IMR-90 (cell line): ENCODE data around the gene SLC12A7. TPM values are rescaled to one million over a fixed set of nuclear protein-coding genes. Genes with fewer than 3 reads are reported as not detected.
A peak's percentile ranks its signal among the peaks of the same experiment; 100 is the strongest.

ENCODE experiments used
- ATAC-seq: fragments of 200-7000 bp; cut with Tn5 transposase; 2 replicates; pipeline ENCODE4 v1.9.1; 2020; ENCODE audit warnings: low read depth, mild to moderate bottlenecking, moderate library complexity
- BruUV-seq: library from RNA; stranded (reverse); fragments of 400-500 nt; replicated peaks from 2 replicates; lab custom pipeline; 2021; lab: Mats Ljungman, UMichigan
- CTCF ChIA-PET: fragments of 300-600 bp; formaldehyde crosslinking; extraction: SDS; loops from one replicate; lab custom pipeline; 2021; ENCODE audit warnings: antibody characterized with exemption; lab: Yijun Ruan, JAX
- POLR2A ChIA-PET: fragments of 300-600 bp; sonication (Branson Sonifier 250); formaldehyde crosslinking; loops from one replicate; lab custom pipeline; 2022; ENCODE audit warnings: antibody characterized with exemption; ENCODE audit not compliant: unreplicated experiment; lab: Charles Lee
- DNase-seq: peaks from one replicate; pipeline ENCODE4 v3.0.0; 2013
- H2AFZ ChIP-seq: replicated peaks from 2 replicates; pipeline ENCODE3; 2013; ENCODE audit warnings: low read length, mild to moderate bottlenecking; ENCODE audit not compliant: poor library complexity
- H2AK5ac ChIP-seq: 2 replicates; pipeline ENCODE4 v1.6.1; 2013; ENCODE audit warnings: low read depth, low read length, inconsistent platforms
- H2AK9ac ChIP-seq: replicated peaks from 2 replicates; pipeline ENCODE3; 2013; ENCODE audit warnings: mild to moderate bottlenecking, low read depth, low read length, moderate library complexity; ENCODE audit not compliant: poor library complexity
- H2BK120ac ChIP-seq: 2 replicates; pipeline ENCODE4 v1.6.1; 2013; ENCODE audit warnings: low read depth, low read length, inconsistent platforms
- H2BK15ac ChIP-seq: 3 replicates; pipeline ENCODE4 v1.6.1; 2013; ENCODE audit warnings: low read depth, low read length, inconsistent platforms
- H2BK20ac ChIP-seq: 2 replicates; pipeline ENCODE4 v1.6.1; 2013; ENCODE audit warnings: low read depth, mild to moderate bottlenecking, inconsistent platforms, low read length, moderate library complexity
- H2BK5ac ChIP-seq: 2 replicates; pipeline ENCODE4 v1.6.1; 2013; ENCODE audit warnings: mild to moderate bottlenecking, low read depth, low read length, inconsistent platforms; ENCODE audit not compliant: poor library complexity, severe bottlenecking
- H3K14ac ChIP-seq: replicated peaks from 2 replicates; pipeline ENCODE4 v1.6.1; 2013; ENCODE audit warnings: low read depth, low read length, inconsistent platforms
- H3K18ac ChIP-seq: 2 replicates; pipeline ENCODE4 v1.6.1; 2013; ENCODE audit warnings: low read depth, low read length, control low read depth
- H3K23ac ChIP-seq: 2 replicates; pipeline ENCODE4 v1.6.1; 2013; ENCODE audit warnings: low read depth, low read length, inconsistent platforms
- H3K27ac ChIP-seq: 2 replicates; pipeline ENCODE4 v1.5.1; 2013; ENCODE audit warnings: mild to moderate bottlenecking, control low read depth, low read length; ENCODE audit not compliant: insufficient read depth
- H3K27me3 ChIP-seq: 2 replicates; pipeline ENCODE4 v1.6.1; 2013; ENCODE audit warnings: low read length; ENCODE audit not compliant: control insufficient read depth, insufficient read depth
- H3K36me3 ChIP-seq: 2 replicates; pipeline ENCODE4 v1.6.1; 2013; ENCODE audit warnings: low read length, mixed read lengths; ENCODE audit not compliant: control insufficient read depth, insufficient read depth
- H3K4ac ChIP-seq: 2 replicates; pipeline ENCODE4 v1.6.1; 2013; ENCODE audit warnings: low read depth, low read length, inconsistent platforms
- H3K4me1 ChIP-seq: 2 replicates; pipeline ENCODE4 v1.6.1; 2013; ENCODE audit warnings: low read length, mixed read lengths; ENCODE audit not compliant: control insufficient read depth, insufficient read depth
- H3K4me2 ChIP-seq: 2 replicates; pipeline ENCODE4 v1.6.1; 2013; ENCODE audit warnings: low read depth, mild to moderate bottlenecking, control low read depth, low read length, moderate library complexity
- H3K4me3 ChIP-seq: 2 replicates; pipeline ENCODE4 v1.5.1; 2013; ENCODE audit warnings: low read depth, mild to moderate bottlenecking, control low read depth, low read length, moderate library complexity; ENCODE audit not compliant: insufficient read depth
- H3K56ac ChIP-seq: 2 replicates; pipeline ENCODE4 v1.6.1; 2013; ENCODE audit warnings: low read length, inconsistent platforms; ENCODE audit not compliant: insufficient read depth; ENCODE audit errors: extremely low read depth
- H3K79me1 ChIP-seq, 2 experiments: 2 replicates each; pipeline ENCODE4 v1.6.1; 2013; ENCODE audit warnings: low read length in 2 of 2, inconsistent platforms in 1 of 2, low read depth in 1 of 2
- H3K9ac ChIP-seq: 2 replicates; pipeline ENCODE4 v1.6.1; 2013; ENCODE audit warnings: low read depth, low read length, control low read depth
- H3K9me1 ChIP-seq: 2 replicates; pipeline ENCODE4 v1.6.1; 2013; ENCODE audit warnings: low read length, inconsistent platforms; ENCODE audit not compliant: insufficient read depth
- H3K9me3 ChIP-seq: 2 replicates; pipeline ENCODE4 v1.6.1; 2013; ENCODE audit warnings: low read length; ENCODE audit not compliant: control insufficient read depth, insufficient read depth
- H4K20me1 ChIP-seq: 2 replicates; pipeline ENCODE4 v1.6.1; 2013; ENCODE audit warnings: low read length, inconsistent platforms; ENCODE audit not compliant: insufficient read depth
- H4K5ac ChIP-seq: 2 replicates; pipeline ENCODE4 v1.6.1; 2013; ENCODE audit warnings: mild to moderate bottlenecking, low read depth, low read length, control low read depth
- H4K8ac ChIP-seq, 2 experiments: 2 replicates each; pipeline ENCODE4 v1.6.1; 2013; ENCODE audit warnings: low read depth in 2 of 2, low read length in 2 of 2, control low read depth in 1 of 2, inconsistent platforms in 1 of 2
- H4K91ac ChIP-seq: 2 replicates; pipeline ENCODE4 v1.6.1; 2013; ENCODE audit warnings: low read depth, low read length, inconsistent platforms; ENCODE audit not compliant: insufficient read depth
- CEBPB ChIP-seq: IDR thresholded peaks from 2 replicates; pipeline ENCODE4 v1.6.1; 2012; ENCODE audit warnings: low read depth, low read length, improper control_type of control experiment
- ELK1 ChIP-seq: fragments of 150-350 bp; IDR thresholded peaks from 2 replicates; pipeline ENCODE4 v1.6.1; 2016; ENCODE audit warnings: low read depth, mild to moderate bottlenecking, low read length, moderate library complexity, borderline replicate concordance
- FOS ChIP-seq: fragments of 150-350 bp; IDR thresholded peaks from 2 replicates; pipeline ENCODE4 v1.6.1; 2016; ENCODE audit warnings: low read depth, low read length
- MAFK ChIP-seq: IDR thresholded peaks from 2 replicates; pipeline ENCODE4 v1.6.1; 2012; ENCODE audit warnings: low read depth, low read length, improper control_type of control experiment
- MAZ ChIP-seq: IDR thresholded peaks from 2 replicates; pipeline ENCODE4 v1.6.1; 2012; ENCODE audit warnings: low read depth, mild to moderate bottlenecking, low read length, improper control_type of control experiment, moderate library complexity, borderline replicate concordance
- POLR2A ChIP-seq: IDR thresholded peaks from 2 replicates; pipeline ENCODE4 v1.6.1; 2012; ENCODE audit warnings: mild to moderate bottlenecking, low read depth, low read length
- RCOR1 ChIP-seq: IDR thresholded peaks from 2 replicates; pipeline ENCODE4 v1.6.1; 2012; ENCODE audit warnings: mild to moderate bottlenecking, low read length, improper control_type of control experiment; ENCODE audit not compliant: insufficient replicate concordance
- SMC3 ChIP-seq: fragments of 150-350 bp; IDR thresholded peaks from 2 replicates; pipeline ENCODE4 v1.6.1; 2016; ENCODE audit warnings: low read depth, mild to moderate bottlenecking, antibody characterized with exemption, low read length, moderate library complexity
- WGBS, 2 experiments: methylation state at CpG; one replicate each; pipeline versions ENCODE4 v1.1.5 to v1.1.7; 2013; ENCODE audit warnings: missing lambda C conversion rate in 2 of 2; ENCODE audit not compliant: insufficient read length in 1 of 2; ENCODE audit errors: extremely low coverage in 2 of 2; 5-methylcytosine and 5-hydroxymethylcytosine counted together
- dilution Hi-C: fragments of 300-500 bp; cut with HindIII; formaldehyde crosslinking; loops from one replicate; pipeline ENCODE4 v1.14.3; 2018; ENCODE audit warnings: low sequenced_read_pairs; ENCODE audit not compliant: unreplicated experiment
- in situ Hi-C: fragments of 300-500 bp; cut with MboI; formaldehyde crosslinking; loops from 3 replicates; pipeline ENCODE4 v1.14.3; 2019; ENCODE audit warnings: low sequenced_read_pairs, inconsistent platforms, mixed read lengths
- intact Hi-C: fragments of 100-400 bp; cut with micrococcal nuclease; formaldehyde crosslinking; loops from 2 replicates; pipeline ENCODE4 v1.10.0; 2022
- polyA plus RNA-seq, 3 experiments: library from polyadenylated mRNA; depleted of rRNA; stranded (reverse); fragments of >200 nt; gene quantifications; 2 replicates each; pipeline ENCODE4 v1.2.3, GENCODE V29; 2012; ENCODE audit warnings: low replicate concordance in 1 of 3
- total RNA-seq: library from RNA; depleted of rRNA; stranded (reverse); fragments of >200 nt; gene quantifications from 2 replicates; pipeline ENCODE4 v1.2.3, GENCODE V29; 2012
- TF ChIP-seq, protein P1 (sequence below): fragments of 150-350 bp; IDR thresholded peaks from 2 replicates; pipeline ENCODE4 v1.6.1; 2017; ENCODE audit warnings: mild to moderate bottlenecking, antibody characterized with exemption, low read length, low read depth

The SLC12A7 gene
- total and polyA plus RNA-seq, 2 of the 4 experiments (the other 2 are of a cell fraction) = 3.0 to 6.1 TPM

GRCh38 chr5:1003296-1003937 is 108.4 kb downstream of the SLC12A7 start:
- Histone ChIP-seq H2BK120ac (no peak overlapping the region), H2BK5ac (no peak overlapping the region), H2BK15ac (no peak overlapping the region), H3K18ac (no peak overlapping the region), H3K9me3 (no peaks in the 10 kb centered on the region), H4K5ac (no peak overlapping the region), H2AK5ac (no peak overlapping the region), H3K4me3 (no peak overlapping the region), H4K8ac (no peak overlapping the region), H2BK20ac (no peak overlapping the region), H4K20me1 (no peaks in the 10 kb centered on the region), H3K4me1 (peaks cover 3% of the 10 kb centered on the region; the same call in 1 of the 2 replicates), H3K4ac (no peak overlapping the region), H3K9me1 (no peaks in the 10 kb centered on the region), H3K14ac (no peak overlapping the region), H2AFZ (peak overlapping the region; percentile 32), H3K36me3 (no peaks in the 10 kb centered on the region), H3K27me3 (peaks cover 68% of the 10 kb centered on the region), H3K23ac (no peak overlapping the region), H3K9ac (no peak overlapping the region), H4K91ac (no peak overlapping the region), H2AK9ac (no peak overlapping the region), H3K4me2 (no peak overlapping the region), H3K56ac (no peak overlapping the region), H3K79me1 (no peaks in the 10 kb centered on the region), H3K27ac (no peak overlapping the region)
- ATAC-seq (no peak), DNase-seq (no peak)
- in situ Hi-C loops (no loop called here), intact Hi-C loops (loop anchor here (10.0 kb wide), 1 partner anchor 111 kb away; the partner anchor contains the start of gene SLC12A7), dilution Hi-C loops (no loop called here)
- TF ChIP-seq MAFK (no peak), ELK1 (no peak), POLR2A (no peak), FOS (no peak), MAZ (no peak), SMC3 (no peak), CEBPB (no peak), RCOR1 (no peak)
- TF ChIP-seq, protein P1, sequence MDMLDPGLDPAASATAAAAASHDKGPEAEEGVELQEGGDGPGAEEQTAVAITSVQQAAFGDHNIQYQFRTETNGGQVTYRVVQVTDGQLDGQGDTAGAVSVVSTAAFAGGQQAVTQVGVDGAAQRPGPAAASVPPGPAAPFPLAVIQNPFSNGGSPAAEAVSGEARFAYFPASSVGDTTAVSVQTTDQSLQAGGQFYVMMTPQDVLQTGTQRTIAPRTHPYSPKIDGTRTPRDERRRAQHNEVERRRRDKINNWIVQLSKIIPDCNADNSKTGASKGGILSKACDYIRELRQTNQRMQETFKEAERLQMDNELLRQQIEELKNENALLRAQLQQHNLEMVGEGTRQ = no peak
- POLR2A ChIA-PET = no interaction called here
- CTCF ChIA-PET = no interaction called here
- WGBS, 2 experiments = 87% methylated on average over 15 of the region's 21 CpGs; no CpG with 5 or more reads in 1 of the 2 experiments
- BruUV-seq = no TSS peak
